Stimulated activated CD8-positive, alpha-beta memory T cell treated with anti-CD3 and anti-CD28 coated beads, Interleukin-12 subunit alpha, Interleukin-12 subunit beta, amount 100 ng/mL, for 24 hours (primary cell): ENCODE results near the gene KIAA0319L.
"Not testable (repeated sequence)": the region's sequence is repeated elsewhere in the genome, so short reads cannot be mapped to it uniquely, and the experiment has no call there.

Experiments used
- DNase-seq: peaks from one replicate; pipeline ENCODE4 v3.0.0-alpha.2; 2020; ENCODE audit errors: extremely low read depth

Gene KIAA0319L

GRCh38 chr1:35557118-35557610, at the start of gene KIAA0319L:
TSS of gene KIAA0319L (minus strand) at chr1:35557403. CDS start at chr1:35554491, 2,912 bp downstream.
- peak; percentile 54 for DNase-seq

- DNase-seq, result no peak
These were observed 48.6 kb upstream of the KIAA0319L start for GRCh38 chr1:35605867-35606182.

- no peak for DNase-seq
These were observed 48.1 kb upstream of the KIAA0319L start for GRCh38 chr1:35605071-35605866.

- no peak for DNase-seq
These were observed 46.7 kb upstream of the KIAA0319L start for GRCh38 chr1:35603941-35604340.

GRCh38 chr1:35603468-35603867, 46.3 kb upstream of the KIAA0319L start:
- DNase-seq, result no peak

- DNase-seq, result no peak
These were observed 43.4 kb upstream of the KIAA0319L start for GRCh38 chr1:35600593-35600992.

- no peak for DNase-seq
These were observed 42.2 kb upstream of the KIAA0319L start for GRCh38 chr1:35599411-35599810.

GRCh38 chr1:35598895-35599294, 41.7 kb upstream of the KIAA0319L start:
- DNase-seq, result no peak

GRCh38 chr1:35597870-35598269, 40.7 kb upstream of the KIAA0319L start:
- no peak for DNase-seq

- DNase-seq, result no peak
These were observed 38.5 kb upstream of the KIAA0319L start for GRCh38 chr1:35595684-35596083.

- no peak for DNase-seq
These were observed 37.0 kb upstream of the KIAA0319L start for GRCh38 chr1:35594005-35594760.

GRCh38 chr1:35592991-35593769, 36.0 kb upstream of the KIAA0319L start:
- no peak for DNase-seq

GRCh38 chr1:35591211-35591610, 34.0 kb upstream of the KIAA0319L start:
- DNase-seq, result no peak

GRCh38 chr1:35590476-35591040, 33.4 kb upstream of the KIAA0319L start:
- DNase-seq, result no peak

- no peak for DNase-seq
These were observed 32.6 kb upstream of the KIAA0319L start for GRCh38 chr1:35589516-35590427.

- DNase-seq, result no peak
These were observed 31.2 kb upstream of the KIAA0319L start for GRCh38 chr1:35588197-35588910.

- no peak for DNase-seq
These were observed 30.5 kb upstream of the KIAA0319L start for GRCh38 chr1:35587736-35588135.

- DNase-seq, result no peak
These were observed 29.6 kb upstream of the KIAA0319L start for GRCh38 chr1:35586808-35587207.

GRCh38 chr1:35585805-35586204, 28.6 kb upstream of the KIAA0319L start:
- not testable (repeated sequence) for DNase-seq

GRCh38 chr1:35585281-35585680, 28.1 kb upstream of the KIAA0319L start:
- DNase-seq, result no peak
